Mesendoderm (in vitro differentiated cells): ENCODE measurements around the gene CHRM4.
"Not testable (repeated sequence)": the region's sequence is repeated elsewhere in the genome, so short reads cannot be mapped to it uniquely, and the experiment has no call there.

ENCODE experiments used
- DNase-seq: peaks from one replicate; pipeline ENCODE4 v3.0.0; 2013
- H2AK5ac ChIP-seq: 2 replicates; pipeline ENCODE4 v1.6.1; 2013; ENCODE audit warnings: low read length, inconsistent platforms
- H2BK120ac ChIP-seq: 2 replicates; pipeline ENCODE4 v1.6.1; 2013; ENCODE audit warnings: low read depth, mild to moderate bottlenecking, low read length, moderate library complexity, mixed read lengths
- H2BK15ac ChIP-seq: replicated peaks from 2 replicates; pipeline ENCODE4 v1.6.1; 2013; ENCODE audit warnings: low read depth, mild to moderate bottlenecking, moderate library complexity
- H2BK5ac ChIP-seq: 2 replicates; pipeline ENCODE4 v1.6.1; 2013; ENCODE audit warnings: low read length, inconsistent platforms
- H3K18ac ChIP-seq: 2 replicates; pipeline ENCODE4 v1.6.1; 2013; ENCODE audit warnings: mild to moderate bottlenecking, low read length, mixed read lengths
- H3K23ac ChIP-seq: one replicate; pipeline ENCODE4 v1.6.1; 2013; ENCODE audit warnings: low read length
- H3K27ac ChIP-seq: 2 replicates; pipeline ENCODE4 v1.5.1; 2013; ENCODE audit warnings: low read depth, mild to moderate bottlenecking, inconsistent platforms, low read length, moderate library complexity
- H3K27me3 ChIP-seq: 2 replicates; pipeline ENCODE4 v1.6.1; 2013; ENCODE audit warnings: low read length, control low read depth, mild to moderate bottlenecking, inconsistent platforms; ENCODE audit not compliant: insufficient read depth, poor library complexity
- H3K36me3 ChIP-seq: 2 replicates; pipeline ENCODE4 v1.6.1; 2013; ENCODE audit warnings: low read length, inconsistent platforms; ENCODE audit not compliant: control insufficient read depth, insufficient read depth
- H3K4ac ChIP-seq: one replicate; pipeline ENCODE4 v1.6.1; 2013; ENCODE audit warnings: low read depth, mild to moderate bottlenecking, low read length, moderate library complexity
- H3K4me1 ChIP-seq: 2 replicates; pipeline ENCODE4 v1.6.1; 2013; ENCODE audit warnings: low read depth, low read length, inconsistent platforms; ENCODE audit not compliant: control insufficient read depth
- H3K4me2 ChIP-seq: 2 replicates; pipeline ENCODE4 v1.6.1; 2013; ENCODE audit warnings: low read length
- H3K4me3 ChIP-seq: 2 replicates; pipeline ENCODE4 v1.5.1; 2013; ENCODE audit warnings: mild to moderate bottlenecking, low read length
- H3K56ac ChIP-seq: one replicate; pipeline ENCODE4 v1.6.1; 2013; ENCODE audit warnings: low read length
- H3K79me1 ChIP-seq: 2 replicates; pipeline ENCODE4 v1.6.1; 2013; ENCODE audit warnings: low read length, inconsistent platforms
- H3K79me2 ChIP-seq: 2 replicates; pipeline ENCODE4 v1.6.1; 2013; ENCODE audit warnings: mild to moderate bottlenecking, low read length; ENCODE audit not compliant: control insufficient read depth, insufficient read depth
- H3K9ac ChIP-seq: 2 replicates; pipeline ENCODE4 v1.6.1; 2013; ENCODE audit warnings: low read length, inconsistent platforms
- H4K5ac ChIP-seq: one replicate; pipeline ENCODE4 v1.6.1; 2013; ENCODE audit warnings: low read length
- H4K8ac ChIP-seq: one replicate; pipeline ENCODE4 v1.6.1; 2013; ENCODE audit warnings: low read depth, mild to moderate bottlenecking, control low read depth, low read length, moderate library complexity
- WGBS: extraction: QIAGEN DNeasy Blood & Tissue Kit; methylation state at CpG from one replicate; pipeline ENCODE4 v1.1.7; 2013; ENCODE audit warnings: low lambda C conversion rate, missing lambda C conversion rate; ENCODE audit not compliant: insufficient coverage; ENCODE audit errors: extremely low coverage; 5-methylcytosine and 5-hydroxymethylcytosine counted together

CHRM4 gene

DNA sequence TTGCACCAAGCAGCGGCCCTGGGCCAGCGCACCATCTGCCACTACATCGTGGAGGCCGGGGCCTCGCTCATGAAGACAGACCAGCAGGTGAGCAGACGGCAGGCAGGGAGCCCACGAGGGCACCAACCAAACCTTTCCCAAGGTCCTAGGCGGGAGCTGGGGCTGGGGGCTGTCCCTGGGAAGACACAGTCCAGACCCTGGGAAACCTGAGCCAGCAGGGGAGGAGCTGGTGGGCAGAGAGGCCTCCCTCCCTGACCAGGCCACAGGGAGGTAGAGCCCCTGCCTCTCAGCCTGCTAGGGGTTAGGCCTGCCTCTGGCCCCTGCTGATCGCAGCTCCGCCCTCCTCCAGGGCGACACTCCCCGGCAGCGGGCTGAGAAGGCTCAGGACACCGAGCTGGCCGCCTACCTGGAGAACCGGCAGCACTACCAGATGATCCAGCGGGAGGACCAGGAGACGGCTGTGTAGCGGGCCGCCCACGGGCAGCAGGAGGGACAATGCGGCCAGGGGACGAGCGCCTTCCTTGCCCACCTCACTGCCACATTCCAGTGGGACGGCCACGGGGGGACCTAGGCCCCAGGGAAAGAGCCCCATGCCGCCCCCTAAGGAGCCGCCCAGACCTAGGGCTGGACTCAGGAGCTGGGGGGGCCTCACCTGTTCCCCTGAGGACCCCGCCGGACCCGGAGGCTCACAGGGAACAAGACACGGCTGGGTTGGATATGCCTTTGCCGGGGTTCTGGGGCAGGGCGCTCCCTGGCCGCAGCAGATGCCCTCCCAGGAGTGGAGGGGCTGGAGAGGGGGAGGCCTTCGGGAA lies 11.9 kb downstream of the CHRM4 start:
- WGBS, result no CpG with 5 or more reads among the region's 36 CpGs
- H3K23ac ChIP-seq, H2BK15ac ChIP-seq, H2AK5ac ChIP-seq, H3K4me3 ChIP-seq, H3K79me2 ChIP-seq, H4K5ac ChIP-seq, H2BK120ac ChIP-seq, H3K4me2 ChIP-seq, H2BK5ac ChIP-seq, H3K18ac ChIP-seq, H3K27me3 ChIP-seq, H4K8ac ChIP-seq, H3K79me1 ChIP-seq, H3K36me3 ChIP-seq, H3K4ac ChIP-seq, H3K4me1 ChIP-seq: not testable (repeated sequence)
- peak overlapping the region; percentile 14 for H3K27ac ChIP-seq
- peak; percentile 93 for DNase-seq
- H3K56ac ChIP-seq, result peak overlapping the region; percentile 35
- H3K9ac ChIP-seq, result peak overlapping the region; percentile 21

DNA sequence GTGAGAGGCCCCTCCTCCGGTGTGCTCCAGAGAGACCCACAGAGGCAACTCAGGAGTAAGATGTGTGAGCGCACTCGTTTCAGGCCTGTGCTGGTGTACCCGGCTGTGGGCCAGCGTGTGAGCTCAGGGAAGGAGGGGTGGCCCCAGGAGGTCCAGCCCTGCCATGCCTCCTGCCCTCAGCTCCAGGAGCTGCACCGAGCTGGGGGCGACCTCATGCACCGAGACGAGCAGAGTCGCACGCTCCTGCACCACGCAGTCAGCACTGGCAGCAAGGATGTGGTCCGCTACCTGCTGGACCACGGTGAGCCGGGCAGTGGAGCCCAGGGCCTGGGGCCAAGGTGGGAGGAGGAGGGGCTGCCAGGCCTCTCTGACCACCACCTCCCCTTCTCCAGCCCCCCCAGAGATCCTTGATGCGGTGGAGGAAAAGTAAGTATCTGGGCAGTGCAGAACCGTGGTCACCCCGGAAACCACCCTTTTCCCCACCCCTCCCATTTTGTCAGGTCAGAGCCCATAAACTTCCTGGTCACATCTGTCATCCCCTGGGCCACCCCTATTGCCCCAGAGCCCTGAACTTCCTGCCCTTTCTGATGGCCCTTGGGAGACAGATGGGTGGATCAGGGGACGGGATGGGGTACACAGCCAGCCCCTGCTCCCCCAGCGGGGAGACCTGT lies 12.6 kb downstream of the CHRM4 start:
- Histone ChIP-seq H2BK15ac (no peak overlapping the region), H3K27me3 (no peaks in the 10 kb centered on the region), H3K79me1 (no peaks in the 10 kb centered on the region), H3K79me2 (no peaks in the 10 kb centered on the region), H2AK5ac (no peak overlapping the region), H3K27ac (peak overlapping the region; percentile 14), H3K9ac (no peak overlapping the region), H3K36me3 (peaks cover 4% of the 10 kb centered on the region), H2BK120ac (no peak overlapping the region), H4K5ac (no peak overlapping the region), H3K23ac (no peak overlapping the region), H3K4me1 (peaks cover 3% of the 10 kb centered on the region), H3K4ac (no peak overlapping the region), H3K4me3 (no peak overlapping the region), H2BK5ac (no peak overlapping the region), H3K56ac (peak overlapping the region; percentile 35), H4K8ac (no peak overlapping the region), H3K4me2 (no peak overlapping the region), H3K18ac (no peak overlapping the region)
- DNase-seq, result no peak
- no CpG with 5 or more reads among the region's 20 CpGs for WGBS

DNA sequence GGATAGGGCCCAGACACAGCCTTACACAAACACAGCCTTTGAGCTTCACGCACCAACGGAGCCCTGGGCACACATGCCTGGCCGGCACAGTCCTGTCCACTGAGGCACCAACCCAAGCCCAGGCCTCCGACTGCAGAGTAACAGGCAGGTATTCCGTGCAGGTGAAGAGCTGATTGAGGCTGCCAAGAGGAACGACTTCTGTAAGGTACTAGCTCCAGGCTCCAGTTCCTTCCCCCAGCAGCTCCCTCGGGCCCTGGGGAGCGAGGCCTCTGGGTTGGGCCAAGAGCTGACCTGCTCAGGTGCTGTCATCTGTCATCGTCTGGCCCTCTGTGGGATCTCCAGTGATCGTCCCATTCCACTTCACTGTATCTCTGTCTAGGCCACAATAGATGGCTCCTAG lies 13.3 kb downstream of the CHRM4 start:
- H4K8ac ChIP-seq, result no peak overlapping the region
- no peak overlapping the region for H2BK120ac ChIP-seq
- no peak overlapping the region for H4K5ac ChIP-seq
- H3K27ac ChIP-seq, result no peak overlapping the region
- H3K27me3 ChIP-seq, result no peaks in the 10 kb centered on the region
- H3K4ac ChIP-seq, result no peak overlapping the region
- no peaks in the 10 kb centered on the region for H3K79me1 ChIP-seq
- no peaks in the 10 kb centered on the region for H3K79me2 ChIP-seq
- H3K4me1 ChIP-seq, result peaks cover 3% of the 10 kb centered on the region
- no peak overlapping the region for H3K4me3 ChIP-seq
- H2BK15ac ChIP-seq, result no peak overlapping the region
- H3K23ac ChIP-seq, result no peak overlapping the region
- no peak overlapping the region for H3K56ac ChIP-seq
- H3K9ac ChIP-seq, result no peak overlapping the region
- H3K4me2 ChIP-seq, result no peak overlapping the region
- no CpG with 5 or more reads among the region's 10 CpGs for WGBS
- peaks cover 4% of the 10 kb centered on the region for H3K36me3 ChIP-seq
- H2BK5ac ChIP-seq, result no peak overlapping the region
- H3K18ac ChIP-seq, result no peak overlapping the region
- no peak for DNase-seq
- no peak overlapping the region for H2AK5ac ChIP-seq

DNA sequence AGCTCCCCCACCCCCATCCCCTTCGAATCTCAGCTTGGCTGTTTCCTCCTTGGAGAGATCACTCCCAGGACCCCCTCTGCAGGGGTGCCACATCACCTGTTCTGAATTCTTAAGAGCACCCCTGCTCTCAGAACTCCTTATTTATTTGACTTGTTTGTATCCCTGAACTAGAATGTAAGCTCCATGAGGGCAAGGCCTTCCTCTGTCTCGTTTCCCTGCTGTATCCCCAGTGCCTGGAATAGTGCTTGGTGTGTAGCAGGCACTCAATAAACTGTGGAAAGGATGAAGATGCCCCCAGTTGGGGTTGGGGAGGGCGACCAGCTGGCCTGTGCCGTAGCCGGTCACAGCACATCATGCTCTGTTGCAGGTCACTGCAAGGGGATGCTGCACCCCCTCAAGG lies 13.7 kb downstream of the CHRM4 start:
- H2AK5ac ChIP-seq, result no peak overlapping the region
- no peak overlapping the region for H3K4me2 ChIP-seq
- H3K27me3 ChIP-seq, result no peaks in the 10 kb centered on the region
- no peaks in the 10 kb centered on the region for H3K79me1 ChIP-seq
- no peak overlapping the region for H2BK5ac ChIP-seq
- H2BK120ac ChIP-seq, result no peak overlapping the region
- H3K36me3 ChIP-seq, result peaks cover 4% of the 10 kb centered on the region
- DNase-seq, result no peak
- H3K4me1 ChIP-seq, result peaks cover 1% of the 10 kb centered on the region
- H3K4me3 ChIP-seq, result no peak overlapping the region
- WGBS, result no CpG with 5 or more reads among the region's 5 CpGs
- H3K18ac ChIP-seq, result no peak overlapping the region
- H3K9ac ChIP-seq, result no peak overlapping the region
- no peak overlapping the region for H3K23ac ChIP-seq
- H4K5ac ChIP-seq, result no peak overlapping the region
- H3K27ac ChIP-seq, result no peak overlapping the region
- no peak overlapping the region for H2BK15ac ChIP-seq
- H3K56ac ChIP-seq, result no peak overlapping the region
- no peak overlapping the region for H4K8ac ChIP-seq
- H3K79me2 ChIP-seq, result no peaks in the 10 kb centered on the region
- no peak overlapping the region for H3K4ac ChIP-seq

DNA sequence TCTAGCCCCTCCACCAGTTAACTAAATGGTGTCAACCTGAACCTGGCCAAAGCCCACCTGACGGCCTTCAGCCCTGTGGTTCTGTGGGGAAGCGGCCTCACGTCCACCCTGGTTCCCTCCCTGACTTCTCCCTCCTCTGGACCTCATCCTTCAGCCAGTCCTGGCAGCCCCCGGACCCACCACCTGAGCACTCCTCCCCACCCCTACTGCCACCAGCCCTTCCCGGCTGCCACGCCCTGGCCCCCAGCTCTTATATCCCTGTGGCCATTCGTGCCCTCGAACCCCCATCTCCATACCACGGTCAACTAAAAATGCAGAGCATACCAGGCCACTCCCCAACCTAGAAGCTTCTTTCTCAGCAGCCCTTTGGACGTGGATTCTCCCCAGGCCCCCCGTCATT lies 14.3 kb downstream of the CHRM4 start:
- Histone ChIP-seq H2BK120ac (no peak overlapping the region), H3K56ac (no peak overlapping the region), H3K18ac (no peak overlapping the region), H3K23ac (no peak overlapping the region), H3K27ac (no peak overlapping the region), H3K4ac (no peak overlapping the region), H3K4me3 (no peak overlapping the region), H3K27me3 (no peaks in the 10 kb centered on the region), H3K4me2 (no peak overlapping the region), H2BK15ac (no peak overlapping the region), H3K36me3 (peaks cover 4% of the 10 kb centered on the region), H4K8ac (no peak overlapping the region), H3K79me1 (no peaks in the 10 kb centered on the region), H2AK5ac (no peak overlapping the region), H3K9ac (no peak overlapping the region), H4K5ac (no peak overlapping the region), H3K4me1 (no peaks in the 10 kb centered on the region), H3K79me2 (no peaks in the 10 kb centered on the region), H2BK5ac (no peak overlapping the region)
- DNase-seq, result no peak
- WGBS, result no CpG with 5 or more reads among the region's 11 CpGs
